ENCODE results near the gene PAQR8. TPM values are rescaled to one million over a fixed set of nuclear protein-coding genes. Genes with fewer than 3 reads are reported as not detected.

PAQR8 gene
- total RNA-seq, 2 donors from 2014 or later = 2.6 to 5.6 TPM

DNA sequence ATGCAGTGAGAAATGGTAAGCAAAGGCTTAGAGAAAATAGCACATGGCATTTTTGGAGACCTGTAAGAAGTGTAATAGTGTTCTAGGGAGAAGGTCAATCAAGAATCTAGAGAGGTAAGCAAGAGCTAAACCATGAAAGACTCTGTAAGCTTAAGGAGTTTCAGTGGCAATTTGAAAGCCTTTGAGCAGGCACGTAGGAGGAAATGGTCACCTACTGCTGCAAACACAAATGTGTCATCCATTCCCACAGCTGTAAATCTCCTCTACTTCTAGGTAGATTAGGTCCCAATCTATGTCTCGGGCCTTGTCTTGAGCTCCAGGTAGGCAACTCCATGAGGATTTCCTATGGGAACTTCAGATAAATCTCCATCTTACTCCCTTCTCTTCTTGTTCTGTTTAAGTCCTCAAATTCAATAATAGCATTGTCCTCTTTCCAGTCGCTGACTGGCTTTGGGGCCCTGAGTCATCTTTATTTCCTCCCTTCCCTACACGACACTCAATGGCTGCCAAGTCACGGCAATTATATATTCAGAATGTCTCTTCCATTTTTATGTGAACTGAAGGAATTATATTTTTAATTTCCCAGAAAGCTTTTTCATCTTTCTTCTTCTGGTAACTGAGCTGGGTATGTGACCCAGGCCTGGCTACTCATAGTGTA lies 24.2 kb upstream of the PAQR8 start:
- Histone ChIP-seq H3K4me1 (no peaks in the 10 kb centered on the region), H3K9me3 (no peaks in the 10 kb centered on the region), H3K27ac (no peak overlapping the region), H3K27me3 (no peaks in the 10 kb centered on the region), H3K36me3 (no peaks in the 10 kb centered on the region), H3K4me3 (no peak overlapping the region)
- TF ChIP-seq, protein P1, sequence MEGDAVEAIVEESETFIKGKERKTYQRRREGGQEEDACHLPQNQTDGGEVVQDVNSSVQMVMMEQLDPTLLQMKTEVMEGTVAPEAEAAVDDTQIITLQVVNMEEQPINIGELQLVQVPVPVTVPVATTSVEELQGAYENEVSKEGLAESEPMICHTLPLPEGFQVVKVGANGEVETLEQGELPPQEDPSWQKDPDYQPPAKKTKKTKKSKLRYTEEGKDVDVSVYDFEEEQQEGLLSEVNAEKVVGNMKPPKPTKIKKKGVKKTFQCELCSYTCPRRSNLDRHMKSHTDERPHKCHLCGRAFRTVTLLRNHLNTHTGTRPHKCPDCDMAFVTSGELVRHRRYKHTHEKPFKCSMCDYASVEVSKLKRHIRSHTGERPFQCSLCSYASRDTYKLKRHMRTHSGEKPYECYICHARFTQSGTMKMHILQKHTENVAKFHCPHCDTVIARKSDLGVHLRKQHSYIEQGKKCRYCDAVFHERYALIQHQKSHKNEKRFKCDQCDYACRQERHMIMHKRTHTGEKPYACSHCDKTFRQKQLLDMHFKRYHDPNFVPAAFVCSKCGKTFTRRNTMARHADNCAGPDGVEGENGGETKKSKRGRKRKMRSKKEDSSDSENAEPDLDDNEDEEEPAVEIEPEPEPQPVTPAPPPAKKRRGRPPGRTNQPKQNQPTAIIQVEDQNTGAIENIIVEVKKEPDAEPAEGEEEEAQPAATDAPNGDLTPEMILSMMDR (IDR thresholded peaks at IDR 0.05) = no peak
- no peak for DNase-seq (ENCODE audit: low spot score)

DNA sequence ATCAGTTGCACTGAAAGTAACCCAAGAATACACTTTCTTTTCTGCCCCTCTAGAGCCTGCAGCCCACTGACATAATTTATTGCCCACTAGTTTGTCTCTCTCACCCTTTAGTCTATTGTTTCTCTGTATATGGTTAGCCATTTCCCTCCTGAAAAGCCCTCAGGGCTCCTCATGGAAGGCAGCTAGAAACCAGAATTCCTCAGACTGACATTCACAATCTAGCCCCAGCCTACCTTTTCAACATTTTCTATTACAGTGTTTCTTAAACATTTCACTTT lies 21.4 kb upstream of the PAQR8 start:
- Histone ChIP-seq H3K9me3 (no peaks in the 10 kb centered on the region), H3K36me3 (no peaks in the 10 kb centered on the region), H3K27me3 (no peaks in the 10 kb centered on the region), H3K4me1 (no peaks in the 10 kb centered on the region), H3K27ac (no peak overlapping the region), H3K4me3 (no peak overlapping the region)
- DNase-seq (ENCODE audit: low spot score) = no peak
- TF ChIP-seq, protein P1 (IDR thresholded peaks at IDR 0.05) = no peak

DNA sequence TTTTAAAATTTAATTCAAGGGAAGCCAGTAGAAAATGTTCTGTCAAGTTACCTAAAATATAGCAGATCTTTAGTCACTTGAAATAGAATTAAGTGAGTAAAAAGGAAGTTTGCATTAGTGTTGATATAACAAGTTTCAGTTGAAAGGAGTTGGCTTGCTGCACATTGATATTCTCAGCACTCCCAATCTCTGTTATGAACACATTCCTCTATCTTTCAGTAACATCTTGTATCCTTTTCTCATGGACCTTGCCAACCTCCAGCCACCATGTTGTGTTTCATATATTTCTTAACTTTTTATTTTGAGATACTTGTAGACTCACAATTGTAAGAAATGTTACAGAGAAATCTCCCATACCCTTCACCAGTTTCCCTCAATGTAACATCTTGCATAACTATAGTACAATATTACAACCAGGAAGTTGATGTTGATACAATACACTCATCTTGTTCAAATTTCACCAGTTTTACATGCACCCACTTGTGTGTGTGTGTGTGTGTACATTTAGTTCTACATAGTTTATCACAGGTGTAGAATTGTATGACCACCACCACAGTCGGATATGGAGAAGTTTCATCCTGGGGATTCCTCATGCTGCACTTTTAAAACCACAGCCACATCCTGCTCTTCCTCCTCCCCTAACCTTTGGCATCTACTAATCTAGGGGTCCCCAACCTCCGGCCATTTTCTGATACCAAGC lies 20.2 kb upstream of the PAQR8 start:
- no peaks in the 10 kb centered on the region for H3K9me3 ChIP-seq
- H3K4me3 ChIP-seq = no peak overlapping the region
- H3K4me1 ChIP-seq = no peaks in the 10 kb centered on the region
- no peaks in the 10 kb centered on the region for H3K27me3 ChIP-seq
- no peak overlapping the region for H3K27ac ChIP-seq
- no peaks in the 10 kb centered on the region for H3K36me3 ChIP-seq
- TF ChIP-seq, protein P1 (IDR thresholded peaks at IDR 0.05) = no peak
- no peak for DNase-seq (ENCODE audit: low spot score)

GRCh38 chr6:52345311-52345710 lies 16.6 kb upstream of the PAQR8 start:
- no peak overlapping the region for H3K27ac ChIP-seq
- H3K4me1 ChIP-seq = no peaks in the 10 kb centered on the region
- TF ChIP-seq, protein P1 (IDR thresholded peaks at IDR 0.05) = no peak
- H3K9me3 ChIP-seq = no peaks in the 10 kb centered on the region
- H3K27me3 ChIP-seq = no peaks in the 10 kb centered on the region
- DNase-seq (ENCODE audit: low spot score) = no peak
- no peaks in the 10 kb centered on the region for H3K36me3 ChIP-seq
- no peak overlapping the region for H3K4me3 ChIP-seq

DNA sequence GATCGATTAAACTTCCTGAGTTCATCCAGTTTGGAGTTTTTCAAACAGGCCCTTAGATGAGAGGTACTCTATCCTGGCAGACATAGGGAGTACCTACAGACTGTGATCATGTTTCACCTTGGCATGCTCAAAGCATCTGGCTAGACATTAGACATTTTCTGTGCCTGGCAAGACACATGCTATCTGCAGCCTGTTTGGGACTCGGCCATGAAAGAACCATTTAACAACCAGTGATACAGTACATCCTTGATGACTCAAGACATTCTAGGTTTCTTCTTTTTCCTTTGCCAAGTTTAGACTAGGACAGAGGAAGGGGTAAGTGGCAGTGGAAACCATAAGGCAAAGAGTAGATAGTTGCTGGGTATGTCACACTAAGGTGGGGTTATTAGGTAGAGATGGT lies 15.4 kb upstream of the PAQR8 start:
- H3K27me3 ChIP-seq = no peaks in the 10 kb centered on the region

More for the DNA sequence above, 15.4 kb upstream of the PAQR8 start:
- Histone ChIP-seq H3K36me3 (no peaks in the 10 kb centered on the region), H3K27ac (no peak overlapping the region), H3K9me3 (no peaks in the 10 kb centered on the region), H3K4me1 (no peaks in the 10 kb centered on the region), H3K4me3 (no peak overlapping the region)
- no peak for DNase-seq (ENCODE audit: low spot score)
- TF ChIP-seq, protein P1 (IDR thresholded peaks at IDR 0.05) = no peak
